Measurements from ENCODE around the gene TMC3. TPM values are rescaled to one million over a fixed set of nuclear protein-coding genes. Genes with fewer than 3 reads are reported as not detected.

Gene TMC3
- total RNA-seq, 2 donors from 2014 or later: not detected

Other genes with a start within 250 kb of the TMC3 start
- gene CFAP161, start 239.9 kb downstream of the TMC3 start, total RNA-seq: not detected
- 10 to 100 TPM; 32.3 to 84.1 TPM for gene IL16, start 177.3 kb downstream of the TMC3 start, total RNA-seq
- gene STARD5, start 50.1 kb downstream of the TMC3 start, total RNA-seq: 1 to 10 TPM; 6.2 to 7.8 TPM

Measured in natural killer cell treated with Interleukin-12 subunit alpha and Interleukin-12 subunit beta and Interleukin-15 and Interleukin-18, amount 100 ng/mL, for 72 hours (primary cell).